ENCODE measurements around the gene GOLGA7B. TPM values are rescaled to one million over a fixed set of nuclear protein-coding genes. Genes with fewer than 3 reads are reported as not detected.

GOLGA7B gene
- total and polyA plus RNA-seq, 7 donors: 0.19 to 4.1 (median 0.77) TPM

GRCh38 chr10:97844678-97845077, 5.0 kb upstream of the GOLGA7B start:
- Histone ChIP-seq H3K4me1 (peaks cover 10% of the 10 kb centered on the region), H3K27ac (no peak overlapping the region), H3K9me3 (no peaks in the 10 kb centered on the region), H3K27me3 (ENCODE audit: insufficient read depth in 3 of 3, low read length in 2 of 3) (no peaks in the 10 kb centered on the region), H3K4me3 (no peak overlapping the region), H3K36me3 (ENCODE audit: insufficient read depth in 1 of 2, low read depth in 1 of 2) (no peaks in the 10 kb centered on the region)
- WGBS, 3 donors: 90 to 94% (median 91%) methylated on average over 3 of the region's 3 CpGs
- intact Hi-C loops (cut with DNase I): no loop called here
- TF ChIP-seq CTCF (IDR thresholded peaks at IDR 0.05): no peak
- ATAC-seq (no peak), DNase-seq (no peak)

GRCh38 chr10:97849103-97849686, 448 bp upstream of the GOLGA7B start:
- Histone ChIP-seq H3K4me1 (peaks cover 8% of the 10 kb centered on the region), H3K36me3 (ENCODE audit: insufficient read depth in 1 of 2, low read depth in 1 of 2) (no peaks in the 10 kb centered on the region), H3K27ac (no peak overlapping the region), H3K4me3 (peak overlapping the region; percentile 69), H3K9me3 (no peaks in the 10 kb centered on the region), H3K27me3 (ENCODE audit: insufficient read depth in 3 of 3, low read length in 2 of 3) (peaks cover 0 to 6% (median 0%) of the 10 kb centered on the region in 3 donors)
- 12 to 14% (median 14%) methylated on average over 16 of the region's 16 CpGs for WGBS, 3 donors
- intact Hi-C loops (cut with DNase I): no loop called here
- DNase-seq: no peak
- peak in 1 of 4 donors; percentile 17 for ATAC-seq
- TF ChIP-seq CTCF (IDR thresholded peaks at IDR 0.05): no peak

GRCh38 chr10:97850446-97850845, 803 bp downstream of the GOLGA7B start:
- ATAC-seq (peak in 1 of 4 donors; percentile 27), DNase-seq (no peak)
- Histone ChIP-seq H3K36me3 (ENCODE audit: insufficient read depth in 1 of 2, low read depth in 1 of 2) (no peaks in the 10 kb centered on the region), H3K4me3 (peak overlapping the region; percentile 69), H3K9me3 (no peaks in the 10 kb centered on the region), H3K27ac (no peak overlapping the region), H3K4me1 (peaks cover 8% of the 10 kb centered on the region), H3K27me3 (ENCODE audit: insufficient read depth in 3 of 3, low read length in 2 of 3) (peaks cover 0 to 6% (median 0%) of the 10 kb centered on the region in 3 donors)
- intact Hi-C loops (cut with DNase I): loop anchor here in 1 of 2 donors (5.0 kb wide), 1 partner anchor 83 kb away; no protein-coding TSS in a partner anchor
- WGBS, 3 donors: 24 to 33% (median 25%) methylated on average over 12 to 13 of the region's 13 CpGs
- TF ChIP-seq CTCF (IDR thresholded peaks at IDR 0.05): no peak

GRCh38 chr10:97851341-97852001, 1.8 kb downstream of the GOLGA7B start:
- 42 to 48% (median 45%) methylated on average over 7 of the region's 7 CpGs for WGBS, 3 donors
- peak overlapping the region; percentile 38 for H3K27ac ChIP-seq
- H3K27me3 ChIP-seq (ENCODE audit: insufficient read depth in 3 of 3, low read length in 2 of 3): peaks cover 0 to 6% (median 0%) of the 10 kb centered on the region in 3 donors
- peaks cover 8% of the 10 kb centered on the region for H3K4me1 ChIP-seq
- no peak overlapping the region for H3K4me3 ChIP-seq
- H3K36me3 ChIP-seq (ENCODE audit: insufficient read depth in 1 of 2, low read depth in 1 of 2): no peaks in the 10 kb centered on the region
- intact Hi-C loops (cut with DNase I): loop anchor here in 1 of 2 donors (5.0 kb wide), 1 partner anchor 84 kb away; no protein-coding TSS in a partner anchor
- H3K9me3 ChIP-seq: no peaks in the 10 kb centered on the region
- DNase-seq: no peak
- no peak for TF ChIP-seq CTCF (IDR thresholded peaks at IDR 0.05)
- peak; percentile 53 to 77 (median 57) for ATAC-seq

All from psoas muscle (tissue), 8 donors.